IMR-90 (cell line): Measurements from ENCODE around the gene PCBP3. TPM values are rescaled to one million over a fixed set of nuclear protein-coding genes. Genes with fewer than 3 reads are reported as not detected.

Source experiments
- ATAC-seq: fragments of 200-7000 bp; cut with Tn5 transposase; 2 replicates; pipeline ENCODE4 v1.9.1; 2020; ENCODE audit warnings: low read depth, mild to moderate bottlenecking, moderate library complexity
- BruUV-seq: library from RNA; stranded (reverse); fragments of 400-500 nt; replicated peaks from 2 replicates; lab custom pipeline; 2021; lab: Mats Ljungman, UMichigan
- CTCF ChIA-PET: fragments of 300-600 bp; formaldehyde crosslinking; extraction: SDS; loops from one replicate; lab custom pipeline; 2021; ENCODE audit warnings: antibody characterized with exemption; lab: Yijun Ruan, JAX
- POLR2A ChIA-PET: fragments of 300-600 bp; sonication (Branson Sonifier 250); formaldehyde crosslinking; loops from one replicate; lab custom pipeline; 2022; ENCODE audit warnings: antibody characterized with exemption; ENCODE audit not compliant: unreplicated experiment; lab: Charles Lee
- DNase-seq: peaks from one replicate; pipeline ENCODE4 v3.0.0; 2013
- H2AFZ ChIP-seq: replicated peaks from 2 replicates; pipeline ENCODE3; 2013; ENCODE audit warnings: low read length, mild to moderate bottlenecking; ENCODE audit not compliant: poor library complexity
- H2AK5ac ChIP-seq: 2 replicates; pipeline ENCODE4 v1.6.1; 2013; ENCODE audit warnings: low read depth, low read length, inconsistent platforms
- H2AK9ac ChIP-seq: replicated peaks from 2 replicates; pipeline ENCODE3; 2013; ENCODE audit warnings: mild to moderate bottlenecking, low read depth, low read length, moderate library complexity; ENCODE audit not compliant: poor library complexity
- H2BK120ac ChIP-seq: 2 replicates; pipeline ENCODE4 v1.6.1; 2013; ENCODE audit warnings: low read depth, low read length, inconsistent platforms
- H2BK15ac ChIP-seq: 3 replicates; pipeline ENCODE4 v1.6.1; 2013; ENCODE audit warnings: low read depth, low read length, inconsistent platforms
- H2BK20ac ChIP-seq: 2 replicates; pipeline ENCODE4 v1.6.1; 2013; ENCODE audit warnings: low read depth, mild to moderate bottlenecking, inconsistent platforms, low read length, moderate library complexity
- H2BK5ac ChIP-seq: 2 replicates; pipeline ENCODE4 v1.6.1; 2013; ENCODE audit warnings: mild to moderate bottlenecking, low read depth, low read length, inconsistent platforms; ENCODE audit not compliant: poor library complexity, severe bottlenecking
- H3K14ac ChIP-seq: replicated peaks from 2 replicates; pipeline ENCODE4 v1.6.1; 2013; ENCODE audit warnings: low read depth, low read length, inconsistent platforms
- H3K18ac ChIP-seq: 2 replicates; pipeline ENCODE4 v1.6.1; 2013; ENCODE audit warnings: low read depth, low read length, control low read depth
- H3K23ac ChIP-seq: 2 replicates; pipeline ENCODE4 v1.6.1; 2013; ENCODE audit warnings: low read depth, low read length, inconsistent platforms
- H3K27ac ChIP-seq: 2 replicates; pipeline ENCODE4 v1.5.1; 2013; ENCODE audit warnings: mild to moderate bottlenecking, control low read depth, low read length; ENCODE audit not compliant: insufficient read depth
- H3K27me3 ChIP-seq: 2 replicates; pipeline ENCODE4 v1.6.1; 2013; ENCODE audit warnings: low read length; ENCODE audit not compliant: control insufficient read depth, insufficient read depth
- H3K36me3 ChIP-seq: 2 replicates; pipeline ENCODE4 v1.6.1; 2013; ENCODE audit warnings: low read length, mixed read lengths; ENCODE audit not compliant: control insufficient read depth, insufficient read depth
- H3K4ac ChIP-seq: 2 replicates; pipeline ENCODE4 v1.6.1; 2013; ENCODE audit warnings: low read depth, low read length, inconsistent platforms
- H3K4me1 ChIP-seq: 2 replicates; pipeline ENCODE4 v1.6.1; 2013; ENCODE audit warnings: low read length, mixed read lengths; ENCODE audit not compliant: control insufficient read depth, insufficient read depth
- H3K4me2 ChIP-seq: 2 replicates; pipeline ENCODE4 v1.6.1; 2013; ENCODE audit warnings: low read depth, mild to moderate bottlenecking, control low read depth, low read length, moderate library complexity
- H3K4me3 ChIP-seq: 2 replicates; pipeline ENCODE4 v1.5.1; 2013; ENCODE audit warnings: low read depth, mild to moderate bottlenecking, control low read depth, low read length, moderate library complexity; ENCODE audit not compliant: insufficient read depth
- H3K56ac ChIP-seq: 2 replicates; pipeline ENCODE4 v1.6.1; 2013; ENCODE audit warnings: low read length, inconsistent platforms; ENCODE audit not compliant: insufficient read depth; ENCODE audit errors: extremely low read depth
- H3K79me1 ChIP-seq, 2 experiments: 2 replicates each; pipeline ENCODE4 v1.6.1; 2013; ENCODE audit warnings: low read length in 2 of 2, inconsistent platforms in 1 of 2, low read depth in 1 of 2
- H3K9ac ChIP-seq: 2 replicates; pipeline ENCODE4 v1.6.1; 2013; ENCODE audit warnings: low read depth, low read length, control low read depth
- H3K9me1 ChIP-seq: 2 replicates; pipeline ENCODE4 v1.6.1; 2013; ENCODE audit warnings: low read length, inconsistent platforms; ENCODE audit not compliant: insufficient read depth
- H3K9me3 ChIP-seq: 2 replicates; pipeline ENCODE4 v1.6.1; 2013; ENCODE audit warnings: low read length; ENCODE audit not compliant: control insufficient read depth, insufficient read depth
- H4K20me1 ChIP-seq: 2 replicates; pipeline ENCODE4 v1.6.1; 2013; ENCODE audit warnings: low read length, inconsistent platforms; ENCODE audit not compliant: insufficient read depth
- H4K5ac ChIP-seq: 2 replicates; pipeline ENCODE4 v1.6.1; 2013; ENCODE audit warnings: mild to moderate bottlenecking, low read depth, low read length, control low read depth
- H4K8ac ChIP-seq, 2 experiments: 2 replicates each; pipeline ENCODE4 v1.6.1; 2013; ENCODE audit warnings: low read depth in 2 of 2, low read length in 2 of 2, control low read depth in 1 of 2, inconsistent platforms in 1 of 2
- H4K91ac ChIP-seq: 2 replicates; pipeline ENCODE4 v1.6.1; 2013; ENCODE audit warnings: low read depth, low read length, inconsistent platforms; ENCODE audit not compliant: insufficient read depth
- BHLHE40 ChIP-seq: fragments of 150-350 bp; IDR thresholded peaks from 2 replicates; pipeline ENCODE4 v1.6.1; 2016; ENCODE audit warnings: mild to moderate bottlenecking, low read depth, low read length
- CEBPB ChIP-seq: IDR thresholded peaks from 2 replicates; pipeline ENCODE4 v1.6.1; 2012; ENCODE audit warnings: low read depth, low read length, improper control_type of control experiment
- CHD1 ChIP-seq: IDR thresholded peaks from 2 replicates; pipeline ENCODE4 v1.6.1; 2012; ENCODE audit warnings: low read depth, low read length, improper control_type of control experiment
- FOS ChIP-seq: fragments of 150-350 bp; IDR thresholded peaks from 2 replicates; pipeline ENCODE4 v1.6.1; 2016; ENCODE audit warnings: low read depth, low read length
- MAFK ChIP-seq: IDR thresholded peaks from 2 replicates; pipeline ENCODE4 v1.6.1; 2012; ENCODE audit warnings: low read depth, low read length, improper control_type of control experiment
- MAZ ChIP-seq: IDR thresholded peaks from 2 replicates; pipeline ENCODE4 v1.6.1; 2012; ENCODE audit warnings: low read depth, mild to moderate bottlenecking, low read length, improper control_type of control experiment, moderate library complexity, borderline replicate concordance
- MXI1 ChIP-seq: IDR thresholded peaks from 2 replicates; pipeline ENCODE4 v1.6.1; 2012; ENCODE audit warnings: low read depth, mild to moderate bottlenecking, low read length, moderate library complexity, borderline replicate concordance
- NFE2L2 ChIP-seq: fragments of 150-350 bp; IDR thresholded peaks from 2 replicates; pipeline ENCODE4 v1.6.1; 2016; ENCODE audit warnings: low read depth, mild to moderate bottlenecking, low read length
- POLR2A ChIP-seq: IDR thresholded peaks from 2 replicates; pipeline ENCODE4 v1.6.1; 2012; ENCODE audit warnings: mild to moderate bottlenecking, low read depth, low read length
- RAD21 ChIP-seq: IDR thresholded peaks from 2 replicates; pipeline ENCODE4 v1.6.1; 2012; ENCODE audit warnings: low read length, improper control_type of control experiment
- RCOR1 ChIP-seq: IDR thresholded peaks from 2 replicates; pipeline ENCODE4 v1.6.1; 2012; ENCODE audit warnings: mild to moderate bottlenecking, low read length, improper control_type of control experiment; ENCODE audit not compliant: insufficient replicate concordance
- RFX5 ChIP-seq: IDR thresholded peaks from 2 replicates; pipeline ENCODE4 v1.8.0; 2012; ENCODE audit warnings: low read depth, mild to moderate bottlenecking, low read length, moderate library complexity
- SMC3 ChIP-seq: fragments of 150-350 bp; IDR thresholded peaks from 2 replicates; pipeline ENCODE4 v1.6.1; 2016; ENCODE audit warnings: low read depth, mild to moderate bottlenecking, antibody characterized with exemption, low read length, moderate library complexity
- WGBS, 2 experiments: methylation state at CpG; one replicate each; pipeline versions ENCODE4 v1.1.5 to v1.1.7; 2013; ENCODE audit warnings: missing lambda C conversion rate in 2 of 2; ENCODE audit not compliant: insufficient read length in 1 of 2; ENCODE audit errors: extremely low coverage in 2 of 2; 5-methylcytosine and 5-hydroxymethylcytosine counted together
- dilution Hi-C: fragments of 300-500 bp; cut with HindIII; formaldehyde crosslinking; loops from one replicate; pipeline ENCODE4 v1.14.3; 2018; ENCODE audit warnings: low sequenced_read_pairs; ENCODE audit not compliant: unreplicated experiment
- in situ Hi-C: fragments of 300-500 bp; cut with MboI; formaldehyde crosslinking; loops from 3 replicates; pipeline ENCODE4 v1.14.3; 2019; ENCODE audit warnings: low sequenced_read_pairs, inconsistent platforms, mixed read lengths
- intact Hi-C: fragments of 100-400 bp; cut with micrococcal nuclease; formaldehyde crosslinking; loops from 2 replicates; pipeline ENCODE4 v1.10.0; 2022
- polyA plus RNA-seq, 3 experiments: library from polyadenylated mRNA; depleted of rRNA; stranded (reverse); fragments of >200 nt; gene quantifications; 2 replicates each; pipeline ENCODE4 v1.2.3, GENCODE V29; 2012; ENCODE audit warnings: low replicate concordance in 1 of 3
- total RNA-seq: library from RNA; depleted of rRNA; stranded (reverse); fragments of >200 nt; gene quantifications from 2 replicates; pipeline ENCODE4 v1.2.3, GENCODE V29; 2012
- TF ChIP-seq, protein P1 (sequence below): fragments of 150-350 bp; IDR thresholded peaks from 2 replicates; pipeline ENCODE4 v1.6.1; 2017; ENCODE audit warnings: mild to moderate bottlenecking, antibody characterized with exemption, low read length, low read depth
- TF ChIP-seq, protein P2 (sequence below): conservative IDR thresholded peaks from 2 replicates; pipeline ENCODE4 v1.5.1; 2012; ENCODE audit warnings: mild to moderate bottlenecking, low read depth, low read length, improper control_type of control experiment
- TF ChIP-seq, protein P3 (sequence below): fragments of 150-350 bp; IDR thresholded peaks from 2 replicates; pipeline ENCODE4 v1.6.1; 2016; ENCODE audit warnings: low read depth, mild to moderate bottlenecking, low read length, moderate library complexity, borderline replicate concordance

The PCBP3 gene
- total and polyA plus RNA-seq, 2 of the 4 experiments (the other 2 are of a cell fraction): 2.9 to 3.9 TPM

DNA sequence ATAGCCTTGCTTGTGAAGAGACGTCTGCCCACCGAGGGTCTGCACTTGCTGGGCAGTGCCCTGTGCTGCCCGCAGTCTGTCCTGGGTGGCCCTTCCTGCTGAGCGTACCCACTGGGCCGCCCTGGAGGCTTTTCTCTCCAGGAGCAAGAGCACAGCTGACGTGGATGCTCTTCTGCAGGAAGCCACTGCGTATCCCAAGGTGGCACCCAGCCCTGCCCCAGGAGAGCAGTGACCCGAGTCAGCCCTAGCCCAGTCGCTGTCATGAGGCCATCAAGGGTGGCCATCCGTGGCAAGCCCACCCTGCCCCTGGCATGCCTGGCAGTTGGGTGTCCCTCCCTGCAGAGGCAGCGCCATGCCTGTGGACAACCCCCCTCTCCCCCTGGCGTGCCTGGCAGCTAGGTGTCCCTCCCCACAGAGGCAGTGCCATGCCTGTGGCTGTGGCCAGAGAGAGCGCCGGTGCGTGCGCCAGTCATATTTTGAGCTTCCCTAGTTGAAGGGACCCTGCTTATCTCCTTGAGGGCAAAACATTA lies 286.8 kb downstream of the PCBP3 start:
- H3K79me1 ChIP-seq: no peaks in the 10 kb centered on the region
- H3K4ac ChIP-seq: no peak overlapping the region
- no peak overlapping the region for H3K23ac ChIP-seq
- H3K4me2 ChIP-seq: no peak overlapping the region
- ATAC-seq: no peak
- in situ Hi-C loops: no loop called here
- 84% methylated on average over 8 of the region's 16 CpGs; no CpG with 5 or more reads in 1 of the 2 experiments for WGBS, 2 experiments
- POLR2A ChIA-PET: no interaction called here
- no peak overlapping the region for H3K27ac ChIP-seq
- H4K20me1 ChIP-seq: no peaks in the 10 kb centered on the region
- H3K4me1 ChIP-seq: no peaks in the 10 kb centered on the region
- H3K4me3 ChIP-seq: no peak overlapping the region
- TF ChIP-seq FOS: no peak
- TF ChIP-seq, protein P1, sequence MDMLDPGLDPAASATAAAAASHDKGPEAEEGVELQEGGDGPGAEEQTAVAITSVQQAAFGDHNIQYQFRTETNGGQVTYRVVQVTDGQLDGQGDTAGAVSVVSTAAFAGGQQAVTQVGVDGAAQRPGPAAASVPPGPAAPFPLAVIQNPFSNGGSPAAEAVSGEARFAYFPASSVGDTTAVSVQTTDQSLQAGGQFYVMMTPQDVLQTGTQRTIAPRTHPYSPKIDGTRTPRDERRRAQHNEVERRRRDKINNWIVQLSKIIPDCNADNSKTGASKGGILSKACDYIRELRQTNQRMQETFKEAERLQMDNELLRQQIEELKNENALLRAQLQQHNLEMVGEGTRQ: no peak
- no peak for TF ChIP-seq RCOR1
- TF ChIP-seq RFX5: no peak
- TF ChIP-seq MAFK: no peak
- TF ChIP-seq, protein P2, sequence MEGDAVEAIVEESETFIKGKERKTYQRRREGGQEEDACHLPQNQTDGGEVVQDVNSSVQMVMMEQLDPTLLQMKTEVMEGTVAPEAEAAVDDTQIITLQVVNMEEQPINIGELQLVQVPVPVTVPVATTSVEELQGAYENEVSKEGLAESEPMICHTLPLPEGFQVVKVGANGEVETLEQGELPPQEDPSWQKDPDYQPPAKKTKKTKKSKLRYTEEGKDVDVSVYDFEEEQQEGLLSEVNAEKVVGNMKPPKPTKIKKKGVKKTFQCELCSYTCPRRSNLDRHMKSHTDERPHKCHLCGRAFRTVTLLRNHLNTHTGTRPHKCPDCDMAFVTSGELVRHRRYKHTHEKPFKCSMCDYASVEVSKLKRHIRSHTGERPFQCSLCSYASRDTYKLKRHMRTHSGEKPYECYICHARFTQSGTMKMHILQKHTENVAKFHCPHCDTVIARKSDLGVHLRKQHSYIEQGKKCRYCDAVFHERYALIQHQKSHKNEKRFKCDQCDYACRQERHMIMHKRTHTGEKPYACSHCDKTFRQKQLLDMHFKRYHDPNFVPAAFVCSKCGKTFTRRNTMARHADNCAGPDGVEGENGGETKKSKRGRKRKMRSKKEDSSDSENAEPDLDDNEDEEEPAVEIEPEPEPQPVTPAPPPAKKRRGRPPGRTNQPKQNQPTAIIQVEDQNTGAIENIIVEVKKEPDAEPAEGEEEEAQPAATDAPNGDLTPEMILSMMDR: no peak
- no peak for TF ChIP-seq MAZ
- no peak for TF ChIP-seq CEBPB
- no peak for TF ChIP-seq POLR2A
- no peak for TF ChIP-seq CHD1
- no peak for TF ChIP-seq NFE2L2
- TF ChIP-seq BHLHE40: no peak
- TF ChIP-seq MXI1: no peak
- TF ChIP-seq, protein P3, sequence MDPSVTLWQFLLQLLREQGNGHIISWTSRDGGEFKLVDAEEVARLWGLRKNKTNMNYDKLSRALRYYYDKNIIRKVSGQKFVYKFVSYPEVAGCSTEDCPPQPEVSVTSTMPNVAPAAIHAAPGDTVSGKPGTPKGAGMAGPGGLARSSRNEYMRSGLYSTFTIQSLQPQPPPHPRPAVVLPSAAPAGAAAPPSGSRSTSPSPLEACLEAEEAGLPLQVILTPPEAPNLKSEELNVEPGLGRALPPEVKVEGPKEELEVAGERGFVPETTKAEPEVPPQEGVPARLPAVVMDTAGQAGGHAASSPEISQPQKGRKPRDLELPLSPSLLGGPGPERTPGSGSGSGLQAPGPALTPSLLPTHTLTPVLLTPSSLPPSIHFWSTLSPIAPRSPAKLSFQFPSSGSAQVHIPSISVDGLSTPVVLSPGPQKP: no peak
- no peak for TF ChIP-seq RAD21
- no peak for TF ChIP-seq SMC3
- no peak overlapping the region for H4K8ac ChIP-seq
- no peak overlapping the region for H3K56ac ChIP-seq
- H2BK120ac ChIP-seq: no peak overlapping the region
- H3K9me3 ChIP-seq: peaks cover 9% of the 10 kb centered on the region
- H2BK20ac ChIP-seq: no peak overlapping the region
- H4K5ac ChIP-seq: no peak overlapping the region
- CTCF ChIA-PET: no interaction called here
- H2AK5ac ChIP-seq: no peak overlapping the region
- H2BK5ac ChIP-seq: no peak overlapping the region
- peaks cover 3% of the 10 kb centered on the region; the same call in 1 of the 2 replicates for H3K36me3 ChIP-seq
- no peaks in the 10 kb centered on the region; the same call in 1 of the 2 replicates for H3K27me3 ChIP-seq
- no peak overlapping the region for H3K14ac ChIP-seq
- no TSS peak for BruUV-seq
- no peak overlapping the region for H2AFZ ChIP-seq
- no peaks in the 10 kb centered on the region; the same call in 1 of the 2 replicates for H3K9me1 ChIP-seq
- intact Hi-C loops: no loop called here
- no peak overlapping the region for H4K91ac ChIP-seq
- no peak overlapping the region for H3K9ac ChIP-seq
- dilution Hi-C loops: no loop called here
- no peak overlapping the region for H2BK15ac ChIP-seq
- H2AK9ac ChIP-seq: no peak overlapping the region
- H3K18ac ChIP-seq: no peak overlapping the region
- no peak for DNase-seq
